ENCODE results near the gene HAO1. TPM values are rescaled to one million over a fixed set of nuclear protein-coding genes. Genes with fewer than 3 reads are reported as not detected.

Gene HAO1
- polyA plus RNA-seq, 4 donors, result 0.04 TPM; not detected in 3

DNA sequence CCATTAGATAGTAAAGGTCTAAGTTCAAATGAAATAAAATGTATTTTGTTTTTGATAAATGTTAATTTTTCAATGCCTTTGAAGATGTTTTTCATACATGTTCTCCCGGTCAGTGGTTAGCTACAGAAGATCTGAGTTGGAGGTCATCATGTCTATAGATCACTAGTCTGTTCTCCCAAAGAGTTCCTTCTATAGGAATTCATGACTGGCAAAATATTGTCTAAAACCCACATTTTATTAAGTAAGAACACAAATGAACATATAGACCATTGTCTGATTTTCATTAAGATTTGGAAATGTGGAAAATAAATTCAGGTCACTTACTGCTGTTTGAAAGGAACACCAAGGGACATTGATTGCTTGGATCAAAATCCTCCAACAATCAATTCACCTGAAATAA lies 23.6 kb downstream of the HAO1 start:
- FAIRE-seq (no peak), DNase-seq (no peak)
- Histone ChIP-seq H3K4me3 (ENCODE audit: low read depth in 1 of 3, low read length in 3 of 3) (no peak overlapping the region), H3K4me1 (ENCODE audit: control insufficient read depth in 3 of 3, insufficient read depth in 2 of 3, low read depth in 1 of 3, low read length in 2 of 3) (no peaks in the 10 kb centered on the region), H3K27ac (ENCODE audit: low read depth in 1 of 3, low read length in 2 of 3) (no peak overlapping the region), H3K9me3 (ENCODE audit: control insufficient read depth in 2 of 2, insufficient read depth in 1 of 2, low read depth in 1 of 2, low read length in 1 of 2) (no peaks in the 10 kb centered on the region), H3K27me3 (ENCODE audit: control insufficient read depth in 3 of 3, insufficient read depth in 3 of 3, low read length in 3 of 3) (no peaks in the 10 kb centered on the region), H3K36me3 (ENCODE audit: control insufficient read depth in 3 of 3, insufficient read depth in 2 of 3, low read depth in 1 of 3, low read length in 3 of 3) (no peaks in the 10 kb centered on the region)
- WGBS, 3 donors, result 52 to 93% (median 85%) methylated on average over 1 of the region's 1 CpG

GRCh38 chr20:7912551-7912950 lies 27.7 kb downstream of the HAO1 start:
- H3K36me3 ChIP-seq (ENCODE audit: control insufficient read depth in 3 of 3, insufficient read depth in 2 of 3, low read depth in 1 of 3, low read length in 3 of 3), result no peaks in the 10 kb centered on the region
- no peaks in the 10 kb centered on the region for H3K4me1 ChIP-seq (ENCODE audit: control insufficient read depth in 3 of 3, insufficient read depth in 2 of 3, low read depth in 1 of 3, low read length in 2 of 3)
- peaks cover 0 to 2% (median 0%) of the 10 kb centered on the region in 3 donors for H3K27me3 ChIP-seq (ENCODE audit: control insufficient read depth in 3 of 3, insufficient read depth in 3 of 3, low read length in 3 of 3)
- FAIRE-seq (no peak), DNase-seq (no peak)
- no peaks in the 10 kb centered on the region for H3K9me3 ChIP-seq (ENCODE audit: control insufficient read depth in 2 of 2, insufficient read depth in 1 of 2, low read depth in 1 of 2, low read length in 1 of 2)
- WGBS, 3 donors, result 62 to 75% (median 67%) methylated on average over 3 of the region's 3 CpGs
- no peak overlapping the region for H3K27ac ChIP-seq (ENCODE audit: low read depth in 1 of 3, low read length in 2 of 3)
- no peak overlapping the region for H3K4me3 ChIP-seq (ENCODE audit: low read depth in 1 of 3, low read length in 3 of 3)

DNA sequence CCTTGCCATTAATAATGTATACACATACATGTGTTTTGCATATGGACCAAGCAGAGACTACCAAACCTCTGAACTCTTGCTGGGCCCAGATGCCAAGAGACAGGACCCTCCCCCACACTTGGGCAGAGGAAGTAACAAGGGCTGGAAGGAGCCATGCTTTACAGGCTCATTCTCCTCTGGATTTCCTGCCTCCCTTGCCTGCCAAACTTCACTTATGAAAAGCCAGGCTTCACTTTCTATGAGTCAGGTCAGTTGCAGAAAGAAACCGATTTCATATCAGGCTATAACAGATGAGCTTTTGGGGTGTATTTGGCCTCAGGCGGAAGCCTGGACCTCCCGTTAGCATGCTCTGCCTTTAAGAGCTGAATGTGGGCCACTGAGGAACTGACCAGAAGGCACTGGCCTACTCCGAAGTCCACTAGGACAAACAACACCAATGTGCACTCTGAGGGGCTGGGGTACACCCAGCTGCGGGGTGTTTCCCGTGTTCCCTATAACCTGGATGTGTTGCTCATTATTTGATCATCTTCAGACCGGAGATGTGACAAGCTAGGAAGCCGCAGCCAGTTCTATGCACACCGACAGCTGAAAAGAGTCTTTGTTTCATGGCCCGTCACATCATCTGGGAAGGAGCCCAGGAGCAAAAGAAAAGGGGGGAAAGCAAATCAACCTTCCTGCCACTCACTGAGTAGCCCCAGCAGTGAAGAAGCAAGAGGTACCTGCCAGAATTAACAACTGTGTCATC lies 28.5 kb downstream of the HAO1 start:
- no peak for DNase-seq
- 80 to 92% (median 84%) methylated on average over 10 of the region's 10 CpGs for WGBS, 3 donors
- Histone ChIP-seq H3K4me1 (ENCODE audit: control insufficient read depth in 3 of 3, insufficient read depth in 2 of 3, low read depth in 1 of 3, low read length in 2 of 3) (no peaks in the 10 kb centered on the region), H3K27me3 (ENCODE audit: control insufficient read depth in 3 of 3, insufficient read depth in 3 of 3, low read length in 3 of 3) (peaks cover 0 to 2% (median 0%) of the 10 kb centered on the region in 3 donors), H3K36me3 (ENCODE audit: control insufficient read depth in 3 of 3, insufficient read depth in 2 of 3, low read depth in 1 of 3, low read length in 3 of 3) (no peaks in the 10 kb centered on the region), H3K4me3 (ENCODE audit: low read depth in 1 of 3, low read length in 3 of 3) (no peak overlapping the region), H3K27ac (ENCODE audit: low read depth in 1 of 3, low read length in 2 of 3) (no peak overlapping the region), H3K9me3 (ENCODE audit: control insufficient read depth in 2 of 2, insufficient read depth in 1 of 2, low read depth in 1 of 2, low read length in 1 of 2) (no peaks in the 10 kb centered on the region)
- FAIRE-seq, result no peak

DNA sequence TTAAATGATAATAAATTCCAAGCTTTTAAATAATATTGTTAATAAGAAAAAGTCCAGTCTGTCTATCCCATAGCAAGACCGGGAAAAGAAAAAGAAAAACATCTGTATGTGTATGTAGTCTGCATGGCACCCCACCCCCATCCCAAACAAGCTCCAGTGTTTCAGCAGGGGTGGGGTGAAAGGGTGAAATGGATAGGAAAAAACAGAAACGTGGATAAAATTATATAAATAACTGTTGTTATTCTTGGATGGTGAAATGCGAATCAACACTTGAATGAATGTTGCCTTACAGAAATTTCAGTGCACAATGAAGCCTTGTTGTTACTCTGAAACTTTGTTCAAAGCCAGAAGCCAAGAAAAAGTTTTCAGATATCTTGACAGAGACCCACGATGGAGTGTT lies 31.4 kb downstream of the HAO1 start:
- Histone ChIP-seq H3K9me3 (ENCODE audit: control insufficient read depth in 2 of 2, insufficient read depth in 1 of 2, low read depth in 1 of 2, low read length in 1 of 2) (no peaks in the 10 kb centered on the region), H3K4me3 (ENCODE audit: low read depth in 1 of 3, low read length in 3 of 3) (no peak overlapping the region), H3K36me3 (ENCODE audit: control insufficient read depth in 3 of 3, insufficient read depth in 2 of 3, low read depth in 1 of 3, low read length in 3 of 3) (no peaks in the 10 kb centered on the region), H3K27me3 (ENCODE audit: control insufficient read depth in 3 of 3, insufficient read depth in 3 of 3, low read length in 3 of 3) (peaks cover 0 to 2% (median 0%) of the 10 kb centered on the region in 3 donors), H3K27ac (ENCODE audit: low read depth in 1 of 3, low read length in 2 of 3) (no peak overlapping the region), H3K4me1 (ENCODE audit: control insufficient read depth in 3 of 3, insufficient read depth in 2 of 3, low read depth in 1 of 3, low read length in 2 of 3) (no peaks in the 10 kb centered on the region)
- DNase-seq (no peak), FAIRE-seq (no peak)
- WGBS, 3 donors, result 70 to 80% (median 72%) methylated on average over 4 of the region's 4 CpGs

DNA sequence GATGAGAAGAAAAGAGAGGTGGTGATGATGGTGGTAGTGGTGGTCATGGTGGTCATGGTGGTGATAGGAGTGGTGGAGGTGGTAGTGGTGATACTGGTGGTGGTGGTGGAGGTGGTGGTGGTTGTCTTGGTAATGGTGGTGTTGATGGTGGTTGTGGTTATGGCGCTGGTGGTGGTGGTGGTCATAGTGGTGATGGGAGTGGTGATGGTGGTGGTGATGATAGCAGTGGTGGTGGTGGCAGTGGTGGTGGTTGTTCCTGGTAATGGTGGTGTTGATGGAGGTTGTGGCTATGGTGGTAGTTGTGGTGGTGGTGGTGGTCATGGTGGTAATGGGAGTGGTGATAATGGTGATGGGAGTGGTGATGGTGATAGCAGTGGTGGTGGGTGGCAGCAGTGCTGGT lies 36.8 kb downstream of the HAO1 start:
- Histone ChIP-seq H3K36me3 (ENCODE audit: control insufficient read depth in 3 of 3, insufficient read depth in 2 of 3, low read depth in 1 of 3, low read length in 3 of 3) (no peaks in the 10 kb centered on the region), H3K27me3 (ENCODE audit: control insufficient read depth in 3 of 3, insufficient read depth in 3 of 3, low read length in 3 of 3) (no peaks in the 10 kb centered on the region), H3K4me3 (ENCODE audit: low read depth in 1 of 3, low read length in 3 of 3) (no peak overlapping the region), H3K4me1 (ENCODE audit: control insufficient read depth in 3 of 3, insufficient read depth in 2 of 3, low read depth in 1 of 3, low read length in 2 of 3) (no peaks in the 10 kb centered on the region), H3K9me3 (ENCODE audit: control insufficient read depth in 2 of 2, insufficient read depth in 1 of 2, low read depth in 1 of 2, low read length in 1 of 2) (no peaks in the 10 kb centered on the region), H3K27ac (ENCODE audit: low read depth in 1 of 3, low read length in 2 of 3) (no peak overlapping the region)
- WGBS, 3 donors, result 75 to 100% (median 95%) methylated on average over 1 of the region's 1 CpG
- DNase-seq (no peak), FAIRE-seq (no peak)

- H3K4me1 ChIP-seq (ENCODE audit: control insufficient read depth in 3 of 3, insufficient read depth in 2 of 3, low read depth in 1 of 3, low read length in 2 of 3), result no peaks in the 10 kb centered on the region
- no peaks in the 10 kb centered on the region for H3K27me3 ChIP-seq (ENCODE audit: control insufficient read depth in 3 of 3, insufficient read depth in 3 of 3, low read length in 3 of 3)
- no peak for FAIRE-seq
- H3K9me3 ChIP-seq (ENCODE audit: control insufficient read depth in 2 of 2, insufficient read depth in 1 of 2, low read depth in 1 of 2, low read length in 1 of 2), result no peaks in the 10 kb centered on the region
- DNase-seq, result no peak
- H3K27ac ChIP-seq (ENCODE audit: low read depth in 1 of 3, low read length in 2 of 3), result no peak overlapping the region
- H3K36me3 ChIP-seq (ENCODE audit: control insufficient read depth in 3 of 3, insufficient read depth in 2 of 3, low read depth in 1 of 3, low read length in 3 of 3), result no peaks in the 10 kb centered on the region
- 74 to 87% (median 82%) methylated on average over 2 of the region's 2 CpGs for WGBS, 3 donors
- no peak overlapping the region for H3K4me3 ChIP-seq (ENCODE audit: low read depth in 1 of 3, low read length in 3 of 3)
Measured at GRCh38 chr20:7902879-7903278, 37.4 kb downstream of the HAO1 start.

DNA sequence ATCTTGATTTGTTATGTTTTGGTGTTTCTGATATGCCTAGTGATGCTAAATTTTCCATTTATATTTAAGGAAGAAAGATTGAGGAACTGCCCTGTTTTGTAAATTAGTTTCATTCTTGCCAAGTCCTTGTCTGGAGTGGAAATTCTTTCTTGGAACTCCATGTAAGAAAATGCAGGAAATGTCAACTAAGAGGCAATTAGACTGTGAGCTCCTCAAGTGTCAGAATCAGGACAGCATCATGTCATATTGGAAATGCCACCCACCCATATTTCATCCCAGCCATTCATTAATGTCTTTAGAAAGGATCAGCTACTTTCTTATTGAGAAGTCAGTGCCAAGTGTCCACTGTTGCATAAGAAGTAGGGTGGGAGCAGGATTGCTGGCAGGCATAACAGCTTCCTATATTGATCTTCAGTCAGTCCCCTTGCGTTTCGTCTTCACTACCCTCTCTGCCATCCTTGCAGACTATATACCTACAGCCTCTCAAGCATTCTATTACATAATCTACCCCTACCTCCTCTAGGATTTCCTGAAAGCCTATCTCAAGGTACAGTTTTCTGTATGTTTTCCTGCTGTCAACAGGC lies 42.4 kb downstream of the HAO1 start:
- no peak for FAIRE-seq
- H3K27ac ChIP-seq (ENCODE audit: low read depth in 1 of 3, low read length in 2 of 3), result no peak overlapping the region
- no peak for DNase-seq
- WGBS, 3 donors, result 67 to 79% (median 72%) methylated on average over 2 of the region's 2 CpGs
- no peak overlapping the region for H3K4me3 ChIP-seq (ENCODE audit: low read depth in 1 of 3, low read length in 3 of 3)
- H3K36me3 ChIP-seq (ENCODE audit: control insufficient read depth in 3 of 3, insufficient read depth in 2 of 3, low read depth in 1 of 3, low read length in 3 of 3), result no peaks in the 10 kb centered on the region
- H3K4me1 ChIP-seq (ENCODE audit: control insufficient read depth in 3 of 3, insufficient read depth in 2 of 3, low read depth in 1 of 3, low read length in 2 of 3), result no peaks in the 10 kb centered on the region
- no peaks in the 10 kb centered on the region for H3K9me3 ChIP-seq (ENCODE audit: control insufficient read depth in 2 of 2, insufficient read depth in 1 of 2, low read depth in 1 of 2, low read length in 1 of 2)
- no peaks in the 10 kb centered on the region for H3K27me3 ChIP-seq (ENCODE audit: control insufficient read depth in 3 of 3, insufficient read depth in 3 of 3, low read length in 3 of 3)

GRCh38 chr20:7893014-7893730 lies 47.1 kb downstream of the HAO1 start:
- no peaks in the 10 kb centered on the region for H3K9me3 ChIP-seq (ENCODE audit: control insufficient read depth in 2 of 2, insufficient read depth in 1 of 2, low read depth in 1 of 2, low read length in 1 of 2)
- no peak for FAIRE-seq
- no peak for DNase-seq
- H3K4me1 ChIP-seq (ENCODE audit: control insufficient read depth in 3 of 3, insufficient read depth in 2 of 3, low read depth in 1 of 3, low read length in 2 of 3), result no peaks in the 10 kb centered on the region
- no peaks in the 10 kb centered on the region for H3K36me3 ChIP-seq (ENCODE audit: control insufficient read depth in 3 of 3, insufficient read depth in 2 of 3, low read depth in 1 of 3, low read length in 3 of 3)
- no peak overlapping the region for H3K4me3 ChIP-seq (ENCODE audit: low read depth in 1 of 3, low read length in 3 of 3)
- no peaks in the 10 kb centered on the region for H3K27me3 ChIP-seq (ENCODE audit: control insufficient read depth in 3 of 3, insufficient read depth in 3 of 3, low read length in 3 of 3)
- WGBS, 3 donors, result 77 to 88% (median 77%) methylated on average over 7 of the region's 7 CpGs
- no peak overlapping the region for H3K27ac ChIP-seq (ENCODE audit: low read depth in 1 of 3, low read length in 2 of 3)

Measured in small intestine (tissue), 7 donors.